Mucosa of stomach (tissue), 1 donor: ENCODE data around the gene ATXN3L.
"Not testable (repeated sequence)": the region's sequence is repeated elsewhere in the genome, so short reads cannot be mapped to it uniquely, and the experiment has no call there.

Source experiments
- H3K27me3 ChIP-seq: one replicate; pipeline ENCODE4 v1.7.0; 2013; ENCODE audit warnings: mild to moderate bottlenecking, low read length; ENCODE audit not compliant: control insufficient read depth, insufficient read depth
- H3K36me3 ChIP-seq: one replicate; pipeline ENCODE4 v1.7.0; 2013; ENCODE audit warnings: low read length; ENCODE audit not compliant: control insufficient read depth, insufficient read depth
- H3K4me1 ChIP-seq: one replicate; pipeline ENCODE4 v1.7.0; 2013; ENCODE audit warnings: mild to moderate bottlenecking, low read length; ENCODE audit not compliant: control insufficient read depth, insufficient read depth
- H3K4me3 ChIP-seq: one replicate; pipeline ENCODE4 v1.7.0; 2013; ENCODE audit warnings: low read length
- H3K9ac ChIP-seq: one replicate; pipeline ENCODE4 v1.7.0; 2013; ENCODE audit warnings: mild to moderate bottlenecking, low read length, moderate library complexity
- H3K9me3 ChIP-seq: one replicate; pipeline ENCODE4 v1.7.0; 2013; ENCODE audit warnings: mild to moderate bottlenecking, low read length, moderate library complexity; ENCODE audit not compliant: control insufficient read depth
- donor health status: Pancreatic carcinoma.

Gene ATXN3L

DNA sequence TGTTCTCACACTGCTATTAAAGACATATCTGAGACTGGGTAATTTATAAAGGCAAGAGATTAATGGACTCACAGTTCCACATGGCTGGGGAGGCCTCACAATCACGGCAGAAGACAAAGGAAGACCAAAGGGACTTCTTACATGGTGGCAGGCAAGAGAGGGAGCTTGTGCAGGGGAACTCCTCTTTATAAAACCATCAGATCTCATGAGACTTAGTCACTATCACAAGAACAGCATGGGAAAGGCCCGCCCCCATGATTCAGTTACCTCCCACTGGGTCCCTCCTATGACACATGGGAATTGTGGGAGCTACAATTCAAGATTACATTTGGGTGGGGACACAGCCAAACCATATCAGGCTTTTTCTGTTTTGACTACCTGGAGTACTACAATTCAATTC lies 16.6 kb downstream of the ATXN3L start:
- not testable (repeated sequence) for H3K4me3 ChIP-seq, H3K4me1 ChIP-seq, H3K27me3 ChIP-seq, H3K9ac ChIP-seq, H3K9me3 ChIP-seq, H3K36me3 ChIP-seq

DNA sequence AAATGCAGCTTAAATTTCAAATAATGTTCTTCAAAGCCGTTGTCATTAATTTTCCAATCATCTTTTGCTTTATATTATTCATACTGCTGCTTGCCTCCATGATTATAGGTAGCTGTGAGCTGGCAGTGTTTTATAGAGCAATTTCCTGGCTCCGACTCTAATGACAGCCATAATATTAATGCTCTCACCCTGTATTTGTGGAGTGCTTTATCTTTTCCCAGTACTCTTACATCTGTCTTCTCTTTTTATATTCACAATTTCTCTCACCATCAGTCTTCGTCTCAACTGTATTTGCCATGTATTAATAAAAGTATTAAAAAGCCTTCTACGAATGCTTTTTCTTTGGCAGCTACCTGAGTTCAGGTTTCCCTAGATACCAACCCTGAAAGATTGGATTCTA lies 21.0 kb downstream of the ATXN3L start:
- Histone ChIP-seq H3K36me3 (no peaks in the 10 kb centered on the region), H3K27me3 (no peaks in the 10 kb centered on the region), H3K9ac (no peak overlapping the region), H3K4me3 (no peak overlapping the region), H3K9me3 (no peaks in the 10 kb centered on the region), H3K4me1 (no peaks in the 10 kb centered on the region)

DNA sequence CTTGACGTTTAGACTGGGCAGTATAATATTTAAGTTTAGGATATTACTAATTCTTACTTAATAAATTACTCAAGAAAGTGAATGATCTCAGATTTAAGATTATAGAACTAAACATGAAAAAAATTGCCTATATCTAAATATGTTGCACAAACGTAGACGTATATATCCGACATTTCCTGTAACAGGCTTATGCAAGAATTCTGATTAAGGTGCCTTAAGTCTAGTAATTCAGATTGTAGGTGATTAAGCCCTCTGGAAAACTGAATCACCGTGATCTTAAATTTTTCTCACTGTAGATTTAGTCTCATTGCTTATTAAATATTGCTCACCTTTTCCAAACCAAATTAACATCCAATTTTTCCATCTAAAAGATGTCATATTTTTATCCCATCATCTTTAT lies 24.0 kb downstream of the ATXN3L start:
- H3K4me1 ChIP-seq, result no peaks in the 10 kb centered on the region
- no peak overlapping the region for H3K9ac ChIP-seq
- H3K9me3 ChIP-seq, result no peaks in the 10 kb centered on the region
- no peak overlapping the region for H3K4me3 ChIP-seq
- no peaks in the 10 kb centered on the region for H3K36me3 ChIP-seq
- no peaks in the 10 kb centered on the region for H3K27me3 ChIP-seq

DNA sequence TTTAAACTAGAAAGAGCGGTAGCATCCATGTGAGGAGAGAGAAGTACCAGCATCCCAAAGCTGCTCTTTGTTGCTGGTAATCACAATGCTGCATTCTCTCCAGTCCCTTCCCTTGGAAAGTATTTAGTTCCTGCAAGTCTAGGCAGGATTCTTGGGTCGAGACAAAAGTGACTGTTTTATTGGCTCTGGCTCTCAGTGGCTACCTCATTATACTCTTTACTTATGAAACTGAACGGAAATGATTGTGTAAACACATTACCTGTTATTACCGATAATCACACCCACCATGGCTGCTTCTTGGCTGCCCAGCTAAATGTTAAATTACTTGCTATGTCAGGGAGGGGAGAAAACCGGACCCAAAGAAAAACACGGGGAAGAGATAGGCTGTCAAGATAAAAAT lies 26.2 kb downstream of the ATXN3L start:
- no peaks in the 10 kb centered on the region for H3K36me3 ChIP-seq
- H3K4me1 ChIP-seq, result no peaks in the 10 kb centered on the region
- H3K9ac ChIP-seq, result no peak overlapping the region
- no peaks in the 10 kb centered on the region for H3K9me3 ChIP-seq
- no peak overlapping the region for H3K4me3 ChIP-seq
- H3K27me3 ChIP-seq, result no peaks in the 10 kb centered on the region

DNA sequence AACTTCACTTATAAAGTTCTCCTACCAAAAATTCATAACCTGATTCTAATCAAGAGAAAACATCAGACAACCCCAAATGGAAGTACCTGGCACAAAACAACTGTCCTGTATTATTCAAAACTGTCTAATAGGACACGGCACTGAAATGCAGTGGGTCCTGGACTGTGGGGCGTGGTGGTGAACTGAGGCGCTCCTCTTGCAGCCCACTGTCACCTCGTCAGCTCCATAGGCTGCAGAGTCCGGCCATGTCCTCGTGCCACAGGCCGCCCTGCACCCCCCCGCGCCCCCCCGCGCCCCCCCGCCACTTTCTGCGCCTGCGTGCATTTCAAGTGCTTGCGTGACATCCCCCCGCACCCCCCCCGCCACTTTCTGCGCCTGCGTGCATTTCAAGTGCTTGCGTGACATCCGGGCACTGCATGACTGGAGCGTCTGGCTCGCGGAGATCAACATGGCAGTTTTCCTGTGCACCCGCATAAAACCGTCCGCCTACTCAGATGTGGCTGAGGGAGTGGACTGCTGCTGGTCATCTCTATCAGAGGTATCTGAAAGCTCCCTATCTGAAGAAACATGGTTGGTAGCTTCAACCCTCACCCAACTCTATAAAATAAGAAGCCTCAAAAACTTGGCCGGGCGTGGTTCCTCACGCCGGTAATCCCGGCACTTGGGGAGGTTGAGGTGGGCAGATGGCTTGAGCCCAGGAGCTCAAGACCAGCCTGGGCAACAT lies 28.8 kb downstream of the ATXN3L start:
- H3K9me3 ChIP-seq, result no peaks in the 10 kb centered on the region
- no peaks in the 10 kb centered on the region for H3K27me3 ChIP-seq
- H3K4me1 ChIP-seq, result no peaks in the 10 kb centered on the region
- no peak overlapping the region for H3K9ac ChIP-seq
- H3K4me3 ChIP-seq, result no peak overlapping the region
- H3K36me3 ChIP-seq, result no peaks in the 10 kb centered on the region

DNA sequence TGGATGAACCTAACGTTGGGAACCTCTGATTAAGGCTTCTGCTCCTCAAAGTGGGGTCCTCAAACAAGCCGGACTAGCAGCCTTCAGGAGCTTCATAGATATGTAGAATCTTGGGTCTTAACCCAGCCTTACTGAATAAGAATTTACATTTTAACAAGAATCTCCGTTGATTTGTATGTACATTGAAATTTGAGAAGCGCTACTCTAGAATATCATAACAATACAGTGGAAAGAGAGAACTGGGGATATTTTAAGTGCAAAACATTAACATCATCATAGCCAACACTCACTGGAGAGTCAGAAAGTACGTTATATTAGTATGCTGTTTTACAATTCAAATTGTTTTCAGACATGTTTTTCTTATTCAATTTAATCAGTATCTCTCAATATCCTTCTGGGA lies 31.2 kb downstream of the ATXN3L start:
- Histone ChIP-seq H3K36me3 (no peaks in the 10 kb centered on the region), H3K9me3 (no peaks in the 10 kb centered on the region), H3K27me3 (no peaks in the 10 kb centered on the region), H3K4me1 (no peaks in the 10 kb centered on the region), H3K9ac (no peak overlapping the region), H3K4me3 (no peak overlapping the region)

DNA sequence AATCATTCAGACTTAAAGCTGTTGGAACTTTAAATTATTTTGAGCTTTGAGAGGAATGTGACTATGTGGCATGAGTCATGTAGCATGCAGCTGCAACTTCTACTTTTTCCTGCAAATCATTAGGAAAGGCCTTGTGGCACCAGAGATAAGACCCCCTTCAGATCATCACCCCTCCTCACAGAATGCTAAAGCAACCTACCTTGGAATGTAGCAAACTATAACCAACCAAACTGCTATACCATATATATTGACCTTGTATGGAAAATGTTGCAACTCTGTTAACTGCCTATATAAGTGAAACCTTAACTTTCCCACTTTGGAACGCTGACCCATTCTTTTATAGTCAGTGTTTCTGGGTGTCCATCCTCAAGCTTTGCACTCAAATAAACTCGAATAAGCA lies 32.0 kb downstream of the ATXN3L start:
- H3K9me3 ChIP-seq, result no peaks in the 10 kb centered on the region

DNA sequence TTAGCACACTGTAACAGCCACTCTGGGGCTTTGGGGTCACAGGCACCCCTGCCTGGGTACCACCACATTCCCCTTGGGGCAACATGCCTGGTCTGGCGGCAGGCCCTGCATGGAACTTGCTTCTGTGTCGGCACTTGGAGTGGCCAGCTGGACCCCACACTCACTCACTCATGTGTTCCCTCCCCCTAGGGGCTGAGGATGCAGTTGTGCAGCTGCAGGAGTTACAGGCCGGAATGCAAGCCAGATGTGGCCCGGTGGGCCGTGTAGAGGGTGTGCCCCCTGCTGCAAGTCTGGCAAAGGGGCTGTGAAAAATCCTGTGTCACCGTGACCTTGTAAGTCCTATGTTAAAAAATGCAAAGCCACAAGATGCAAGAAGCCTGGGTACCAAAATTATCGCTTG lies 34.2 kb downstream of the ATXN3L start:
- H3K9ac ChIP-seq, result no peak overlapping the region
- no peaks in the 10 kb centered on the region for H3K9me3 ChIP-seq
- H3K36me3 ChIP-seq, result no peaks in the 10 kb centered on the region
- no peak overlapping the region for H3K4me3 ChIP-seq
- H3K27me3 ChIP-seq, result no peaks in the 10 kb centered on the region
- H3K4me1 ChIP-seq, result no peaks in the 10 kb centered on the region

More for the DNA sequence above, 32.0 kb downstream of the ATXN3L start:
- no peaks in the 10 kb centered on the region for H3K27me3 ChIP-seq
- no peak overlapping the region for H3K4me3 ChIP-seq
- no peaks in the 10 kb centered on the region for H3K4me1 ChIP-seq
- H3K36me3 ChIP-seq, result no peaks in the 10 kb centered on the region
- H3K9ac ChIP-seq, result no peak overlapping the region

DNA sequence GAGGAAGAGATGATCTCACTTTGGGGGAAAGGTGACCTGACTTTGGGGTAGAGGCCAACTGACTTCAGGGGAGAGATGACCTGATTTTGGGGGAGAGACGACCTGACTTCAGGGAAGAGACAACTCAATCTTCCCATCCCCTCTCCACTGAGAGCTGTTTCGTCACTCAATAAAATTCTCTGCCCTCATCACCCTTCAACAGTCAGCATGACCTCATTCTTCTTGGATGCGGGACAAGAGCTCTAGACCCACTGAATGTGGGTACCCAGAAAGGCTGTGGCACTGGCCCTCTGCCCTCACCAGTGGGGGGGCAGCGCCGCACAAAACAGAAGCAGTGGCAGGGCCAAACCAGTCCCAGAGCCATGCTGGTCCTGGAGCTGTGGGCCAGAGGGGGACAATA lies 34.6 kb downstream of the ATXN3L start:
- no peaks in the 10 kb centered on the region for H3K9me3 ChIP-seq
- H3K27me3 ChIP-seq, result no peaks in the 10 kb centered on the region
- no peak overlapping the region for H3K9ac ChIP-seq
- no peak overlapping the region for H3K4me3 ChIP-seq
- no peaks in the 10 kb centered on the region for H3K36me3 ChIP-seq
- no peaks in the 10 kb centered on the region for H3K4me1 ChIP-seq

DNA sequence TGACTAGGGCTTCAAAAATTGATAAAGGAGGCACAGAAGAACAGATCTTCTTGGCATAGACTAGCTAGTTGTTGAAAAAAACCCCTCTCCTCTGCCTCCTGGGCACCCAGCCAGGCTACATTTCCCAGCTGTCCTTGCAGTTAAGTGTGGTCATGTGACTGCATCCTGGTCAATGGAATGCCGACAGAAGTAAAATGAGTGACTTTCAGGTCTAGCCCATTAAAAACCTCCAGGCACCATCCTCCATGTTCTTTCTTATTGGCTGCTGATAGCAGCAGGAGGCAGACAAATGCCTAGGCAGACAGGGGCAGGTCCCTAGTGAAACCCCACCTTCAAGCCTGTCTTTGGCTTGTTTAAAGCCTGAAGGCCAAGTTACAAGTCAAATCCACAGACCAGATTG lies 35.3 kb downstream of the ATXN3L start:
- Histone ChIP-seq H3K36me3 (no peaks in the 10 kb centered on the region), H3K4me3 (no peak overlapping the region)

DNA sequence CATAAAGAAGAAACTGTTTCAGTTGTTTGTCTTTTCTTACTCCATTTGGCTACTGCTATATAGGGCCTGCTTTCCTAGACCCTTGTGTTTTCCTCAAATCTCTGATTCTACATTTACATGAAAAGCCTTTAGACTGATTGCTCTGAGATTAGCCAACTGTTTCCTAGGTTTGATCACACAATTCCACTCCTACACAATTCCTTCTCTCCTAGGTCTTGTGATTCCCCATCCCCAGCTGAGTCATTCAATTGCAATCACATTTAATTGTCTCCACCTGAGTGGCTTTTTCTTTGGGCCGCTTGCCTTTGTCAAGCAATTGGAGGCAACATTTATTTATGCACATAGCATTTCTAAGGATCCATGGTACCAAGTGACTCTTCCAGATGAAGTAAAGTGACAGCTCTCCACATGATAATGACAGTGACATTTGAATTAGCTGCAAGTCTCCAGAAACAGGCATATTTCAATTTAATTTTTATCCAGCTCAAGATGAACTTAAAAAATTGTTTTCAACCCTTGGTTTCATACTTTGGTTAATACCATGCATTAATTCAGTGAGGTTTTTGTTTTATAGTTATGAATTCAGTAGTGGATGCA lies 35.8 kb downstream of the ATXN3L start:
- H3K4me1 ChIP-seq, result no peaks in the 10 kb centered on the region
- no peaks in the 10 kb centered on the region for H3K27me3 ChIP-seq
- H3K9me3 ChIP-seq, result no peaks in the 10 kb centered on the region
- H3K4me3 ChIP-seq, result no peak overlapping the region
- H3K9ac ChIP-seq, result no peak overlapping the region
- H3K36me3 ChIP-seq, result no peaks in the 10 kb centered on the region

More for the DNA sequence above, 35.3 kb downstream of the ATXN3L start:
- Histone ChIP-seq H3K27me3 (no peaks in the 10 kb centered on the region), H3K9ac (no peak overlapping the region), H3K9me3 (no peaks in the 10 kb centered on the region), H3K4me1 (no peaks in the 10 kb centered on the region)

DNA sequence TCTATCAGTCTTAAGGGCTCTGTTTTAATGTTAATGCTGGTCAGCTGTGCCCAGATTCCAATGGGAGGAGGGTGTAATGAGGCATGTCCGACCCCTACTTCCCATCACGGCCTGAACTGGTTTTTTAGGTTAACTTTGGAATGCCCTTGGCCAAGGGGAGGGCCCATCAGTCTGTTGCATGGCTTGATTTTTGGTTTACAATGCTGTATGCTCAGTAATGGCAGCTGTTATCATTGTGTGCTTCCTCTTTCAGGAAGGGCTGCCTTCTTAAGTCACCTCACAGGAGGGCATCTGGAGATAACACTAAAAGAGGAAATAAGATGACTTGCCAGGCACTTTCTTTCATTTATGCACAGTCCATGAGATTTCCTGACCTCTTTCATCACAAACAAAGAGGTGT lies 36.3 kb downstream of the ATXN3L start:
- Histone ChIP-seq H3K27me3 (no peaks in the 10 kb centered on the region), H3K36me3 (no peaks in the 10 kb centered on the region), H3K4me3 (no peak overlapping the region), H3K9ac (no peak overlapping the region), H3K4me1 (no peaks in the 10 kb centered on the region), H3K9me3 (no peaks in the 10 kb centered on the region)

DNA sequence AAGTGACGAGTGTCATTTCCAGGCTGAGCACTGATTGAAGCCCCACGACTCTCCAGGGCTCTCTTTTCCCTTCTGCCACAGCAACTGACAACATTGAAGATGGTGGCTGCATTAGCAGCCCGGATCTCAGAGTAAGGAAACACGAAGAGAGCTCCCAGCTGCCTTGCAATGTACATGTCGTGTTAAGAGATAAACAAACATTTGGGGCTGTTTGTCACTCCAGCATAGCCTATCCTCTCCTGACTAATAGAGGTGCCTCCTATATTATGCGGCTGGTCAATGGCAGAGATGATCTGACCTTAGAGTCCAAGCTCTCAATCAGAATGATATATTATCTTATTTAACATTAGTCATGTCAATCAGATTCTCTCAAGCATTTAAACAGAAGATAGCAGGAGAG lies 38.6 kb downstream of the ATXN3L start:
- Histone ChIP-seq H3K9ac (no peak overlapping the region), H3K9me3 (no peaks in the 10 kb centered on the region), H3K4me3 (no peak overlapping the region), H3K36me3 (no peaks in the 10 kb centered on the region), H3K27me3 (no peaks in the 10 kb centered on the region), H3K4me1 (no peaks in the 10 kb centered on the region)
